Dermis blood vessel endothelial cell (primary cell): Measurements from ENCODE around the gene SIN3A. TPM values are rescaled to one million over a fixed set of nuclear protein-coding genes. Genes with fewer than 3 reads are reported as not detected.
"Not testable (repeated sequence)": the region's sequence is repeated elsewhere in the genome, so short reads cannot be mapped to it uniquely, and the experiment has no call there.

Source experiments
- DNase-seq: peaks from one replicate; pipeline ENCODE4 v3.0.0; 2010
- total RNA-seq: library from RNA; depleted of rRNA; stranded (reverse); fragments of >200 nt; gene quantifications from 2 replicates; pipeline ENCODE4 v1.2.3, GENCODE V29; 2014

Gene SIN3A
- total RNA-seq, result 32.0 and 40.8 TPM in 2 replicates

- peak; percentile 100 for DNase-seq
These were observed at the start of gene SIN3A for GRCh38 chr15:75451674-75452363. TSS of gene SIN3A (minus strand) at chr15:75451690. CDS start at chr15:75430375, 21,315 bp downstream.

DNA sequence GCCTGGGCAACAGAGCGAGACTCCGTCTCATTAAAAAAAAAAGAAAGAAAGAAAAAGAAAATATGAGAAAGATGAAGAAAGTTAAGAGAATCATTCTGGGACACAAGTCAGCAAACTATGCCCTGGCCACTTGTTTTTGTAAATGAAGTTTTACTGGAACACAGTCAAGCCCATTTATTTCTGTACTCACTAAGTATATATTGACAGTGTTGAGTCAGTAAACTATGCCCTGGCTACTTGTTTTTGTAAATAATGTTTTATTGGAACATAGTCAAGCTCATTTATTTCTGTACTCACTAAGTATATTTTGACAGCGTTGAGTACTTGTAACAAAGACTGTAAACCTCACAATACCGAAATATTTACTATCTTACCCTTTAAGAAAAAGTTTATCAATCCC lies 42.2 kb upstream of the SIN3A start:
- DNase-seq, result no peak

GRCh38 chr15:75483961-75484360 lies 32.5 kb upstream of the SIN3A start:
- DNase-seq, result peak; percentile 82

- DNase-seq, result peak; percentile 81
These were observed 32.1 kb upstream of the SIN3A start for GRCh38 chr15:75483556-75483955.

GRCh38 chr15:75483106-75483505 lies 31.6 kb upstream of the SIN3A start:
- no peak for DNase-seq

DNA sequence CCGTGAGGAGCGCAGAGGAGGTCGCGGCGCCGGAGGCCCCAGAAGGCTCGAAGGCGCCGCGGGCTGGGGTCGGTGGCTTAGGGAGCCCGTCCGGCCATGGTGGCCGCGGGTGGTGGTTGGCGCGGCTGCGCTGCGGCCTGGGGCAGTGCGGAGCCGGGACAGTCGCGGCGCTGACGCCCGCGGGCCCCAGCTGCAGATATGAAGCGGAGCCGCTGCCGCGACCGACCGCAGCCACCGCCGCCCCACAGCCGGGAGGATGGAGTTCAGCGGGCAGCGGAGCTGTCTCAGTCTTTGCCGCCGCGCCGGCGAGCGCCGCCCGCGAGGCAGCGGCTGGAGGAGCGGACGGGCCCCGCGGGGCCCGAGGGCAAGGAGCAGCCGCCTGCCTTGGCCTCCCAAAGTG lies 29.0 kb upstream of the SIN3A start:
- DNase-seq, result not testable (repeated sequence)

DNA sequence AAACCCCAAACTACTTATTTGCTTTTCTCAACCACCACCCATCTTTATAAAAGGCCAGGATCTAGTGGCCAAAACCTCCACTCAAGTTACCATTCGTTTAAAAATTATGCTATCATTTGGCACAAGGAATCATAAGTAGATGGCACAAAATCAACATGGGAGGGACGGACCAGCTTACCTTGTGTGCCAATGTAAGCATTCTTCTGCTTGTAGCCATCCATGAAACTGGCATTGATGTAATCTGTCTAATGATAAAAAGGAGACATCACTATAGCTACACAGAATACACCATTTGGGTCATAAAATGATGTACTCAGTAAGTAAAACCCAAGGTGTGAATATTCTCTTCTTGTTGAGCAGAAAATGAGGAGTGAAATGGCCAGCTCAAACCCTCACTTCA lies 28.2 kb upstream of the SIN3A start:
- no peak for DNase-seq

- DNase-seq, result not testable (repeated sequence)
These were observed 25.6 kb upstream of the SIN3A start for GRCh38 chr15:75477094-75477493.

DNA sequence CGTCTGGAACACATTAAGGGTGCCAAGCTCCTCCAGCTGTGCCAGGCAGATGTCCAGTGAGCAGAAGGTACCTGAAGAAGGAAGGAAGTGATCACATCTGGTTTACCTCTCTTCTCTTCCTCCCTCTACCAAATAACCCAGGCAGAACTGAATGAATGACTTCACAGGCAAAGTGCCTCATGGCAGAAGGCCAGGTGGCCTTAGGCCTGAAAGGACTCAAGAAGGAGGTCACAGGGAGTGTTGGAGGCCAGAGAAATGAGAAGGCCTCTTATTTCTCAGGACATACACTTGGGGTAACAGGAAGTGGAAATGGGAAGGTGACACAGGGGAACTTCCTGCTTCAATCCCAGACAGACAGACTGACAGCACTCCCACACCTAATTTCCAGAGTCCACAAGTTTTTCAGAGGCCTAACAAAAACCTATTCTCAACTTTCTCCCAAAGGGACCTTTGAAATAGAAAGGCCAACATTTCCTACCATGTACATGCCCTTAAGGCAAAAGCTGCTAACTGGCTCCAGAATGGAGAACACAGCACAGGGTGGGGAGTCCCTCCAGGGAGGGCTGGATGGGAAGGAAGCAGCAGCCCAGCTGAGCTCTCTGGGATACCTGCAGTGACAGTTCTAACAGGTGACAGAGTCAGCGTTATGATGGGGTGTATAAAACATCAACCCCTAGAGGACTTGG lies 17.6 kb upstream of the SIN3A start:
- DNase-seq, result peak; percentile 25

DNA sequence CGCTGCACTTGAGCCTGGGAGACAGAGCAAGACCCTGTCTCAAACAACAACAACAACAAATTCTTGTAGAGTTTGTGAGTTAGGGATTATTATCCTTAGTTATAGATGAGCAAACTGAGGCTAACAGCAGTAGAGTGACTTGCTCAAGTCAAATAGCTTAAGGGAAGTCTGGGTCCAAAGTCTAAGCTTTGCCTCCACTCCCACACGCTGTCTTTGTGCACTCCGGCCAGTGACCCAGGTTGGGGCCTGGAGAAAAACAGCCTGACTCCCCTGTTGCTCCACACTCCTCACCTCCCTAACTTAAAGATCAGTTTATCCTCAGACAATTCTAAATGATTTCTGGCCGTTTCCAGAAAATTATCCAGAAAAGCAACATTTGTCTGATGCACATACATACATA lies 9.2 kb upstream of the SIN3A start:
- DNase-seq, result no peak

DNA sequence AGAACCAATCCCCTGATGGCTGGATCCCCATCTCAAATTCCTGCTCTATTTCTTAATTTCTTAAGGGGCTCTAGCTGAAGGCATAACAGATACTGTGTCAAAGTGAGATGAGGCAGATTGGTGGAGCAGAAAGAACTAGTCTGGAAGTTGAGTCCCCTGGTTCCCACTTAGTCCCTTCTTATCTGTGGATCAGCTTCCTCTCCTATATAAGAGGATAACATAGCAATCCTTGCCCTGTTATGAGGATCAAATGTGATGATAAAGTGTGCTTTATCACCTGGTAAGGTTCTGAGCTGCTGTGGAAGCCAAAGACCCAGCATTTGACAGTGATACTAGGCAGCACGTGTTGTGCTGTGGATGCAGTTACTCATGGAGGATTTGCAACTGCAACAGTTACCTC lies 8.1 kb upstream of the SIN3A start:
- DNase-seq, result no peak

DNA sequence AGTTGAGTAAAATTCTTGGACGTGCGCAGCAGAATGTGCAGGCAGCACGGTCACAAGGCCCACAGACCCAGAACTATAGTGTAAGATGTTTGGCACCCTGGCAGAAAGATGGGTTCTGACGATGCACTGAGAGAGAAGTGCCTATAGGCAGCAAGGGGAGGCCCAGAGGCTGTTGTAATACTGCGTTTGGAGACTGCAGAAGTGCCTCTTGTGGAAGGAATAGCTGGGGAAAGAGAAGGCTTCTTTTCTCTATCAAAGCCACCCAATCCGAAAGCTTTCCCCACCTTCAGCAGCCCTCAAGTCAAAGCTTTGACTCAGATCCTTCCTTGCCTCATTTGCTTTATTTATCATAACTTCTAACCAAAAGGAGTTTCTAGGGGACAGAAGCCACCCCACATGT lies 5.2 kb upstream of the SIN3A start:
- no peak for DNase-seq

GRCh38 chr15:75455982-75456531 lies 4.6 kb upstream of the SIN3A start:
- DNase-seq, result peak; percentile 57

- DNase-seq, result peak; percentile 87
These were observed 4.0 kb upstream of the SIN3A start for GRCh38 chr15:75455424-75455981.

GRCh38 chr15:75454471-75455378 lies 3.2 kb upstream of the SIN3A start:
- peak; percentile 91 for DNase-seq

DNA sequence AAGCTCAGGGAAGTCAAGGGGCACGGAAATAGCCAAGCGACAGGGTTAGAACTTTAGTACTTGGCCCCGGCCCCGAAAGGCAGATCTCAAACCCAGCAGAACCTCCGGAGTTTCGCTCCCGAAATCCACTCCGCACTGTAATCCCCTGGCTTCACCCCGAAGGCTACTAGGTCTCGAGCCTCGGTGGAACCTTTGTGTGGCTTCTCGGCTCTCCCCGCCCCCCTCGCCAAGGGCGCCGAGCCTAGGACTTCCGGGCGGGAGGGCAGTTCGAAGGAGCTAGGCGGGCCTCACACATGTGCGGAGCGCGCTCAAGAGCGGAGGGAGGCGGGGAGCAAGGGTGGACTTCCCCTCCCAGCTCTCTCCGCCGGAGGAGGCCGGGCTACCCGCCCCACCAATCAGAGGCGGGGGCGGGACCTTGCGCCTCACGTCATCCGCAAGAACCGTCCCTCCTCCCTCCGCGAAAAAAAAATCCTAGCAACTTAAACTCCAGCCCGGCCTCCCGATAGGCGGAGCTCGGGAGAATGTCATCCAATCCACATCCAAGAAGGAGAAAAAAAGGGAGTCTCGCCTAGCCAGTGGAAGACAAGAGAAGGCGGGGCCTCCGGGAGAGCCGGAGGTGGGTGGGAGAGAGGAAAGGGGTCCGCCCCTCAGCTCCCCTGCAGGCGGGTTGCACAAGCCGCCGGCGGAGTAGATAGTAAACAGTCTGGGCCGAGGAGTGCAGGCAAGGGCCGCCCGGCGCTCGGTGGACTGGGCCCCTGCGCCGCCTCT lies 2.4 kb upstream of the SIN3A start:
- peak; percentile 100 for DNase-seq

- DNase-seq, result peak; percentile 65
These were observed 1.6 kb upstream of the SIN3A start for GRCh38 chr15:75452865-75453702.

- DNase-seq, result peak; percentile 83
These were observed 924 bp upstream of the SIN3A start for GRCh38 chr15:75452364-75452864.

- DNase-seq, result no peak
These were observed 252 bp downstream of the SIN3A start for GRCh38 chr15:75451202-75451673.
